NOMO-1 (cell line): ENCODE results near the gene GOLGA6L2.
"Not testable (repeated sequence)": the region's sequence is repeated elsewhere in the genome, so short reads cannot be mapped to it uniquely, and the experiment has no call there.

Experiments used
- DNase-seq, 2 experiments: peaks; one replicate each; lab custom pipeline; 2025; ENCODE audit not compliant: unreplicated experiment in 2 of 2; lab: John Stamatoyannopoulos, UW

Gene GOLGA6L2

DNA sequence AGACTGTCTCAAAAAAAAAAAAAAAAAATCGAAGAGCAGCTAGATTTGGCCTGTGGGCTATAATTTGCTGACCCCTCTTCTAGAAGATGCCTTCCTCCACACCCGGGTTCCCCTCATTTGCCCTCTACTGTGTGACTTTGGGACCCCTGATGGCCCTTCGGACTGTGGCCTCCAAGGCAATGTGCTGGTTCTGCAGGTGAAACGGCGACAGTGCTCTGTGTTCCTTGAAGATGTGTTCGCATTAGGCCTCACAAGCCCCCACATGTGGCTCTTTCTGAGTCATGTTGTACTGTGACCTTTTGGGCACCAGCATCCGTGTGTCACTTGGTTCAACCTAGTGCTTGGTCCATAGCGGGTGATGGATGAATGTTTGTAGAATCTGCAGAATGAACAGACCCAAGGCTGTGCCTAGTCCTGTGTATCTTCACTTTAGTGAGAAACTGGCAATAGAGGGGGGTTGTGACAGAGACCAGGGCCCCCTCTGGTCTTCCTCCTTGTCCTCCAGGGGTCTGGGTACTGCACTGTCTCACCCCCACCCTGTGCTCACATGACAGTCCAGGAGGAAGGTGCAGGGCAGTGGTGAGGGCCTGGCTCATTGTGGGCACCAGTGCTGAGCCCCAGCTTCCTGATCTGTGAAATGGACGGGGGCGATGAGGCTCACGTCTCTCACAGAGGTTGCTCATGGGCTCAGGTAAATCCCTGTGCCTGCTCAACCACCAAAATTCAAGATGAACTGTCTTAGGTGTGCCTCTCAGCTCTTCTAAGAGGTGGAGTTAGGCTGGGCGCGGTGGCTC lies 22.7 kb downstream of the GOLGA6L2 start:
- DNase-seq = no peak

DNA sequence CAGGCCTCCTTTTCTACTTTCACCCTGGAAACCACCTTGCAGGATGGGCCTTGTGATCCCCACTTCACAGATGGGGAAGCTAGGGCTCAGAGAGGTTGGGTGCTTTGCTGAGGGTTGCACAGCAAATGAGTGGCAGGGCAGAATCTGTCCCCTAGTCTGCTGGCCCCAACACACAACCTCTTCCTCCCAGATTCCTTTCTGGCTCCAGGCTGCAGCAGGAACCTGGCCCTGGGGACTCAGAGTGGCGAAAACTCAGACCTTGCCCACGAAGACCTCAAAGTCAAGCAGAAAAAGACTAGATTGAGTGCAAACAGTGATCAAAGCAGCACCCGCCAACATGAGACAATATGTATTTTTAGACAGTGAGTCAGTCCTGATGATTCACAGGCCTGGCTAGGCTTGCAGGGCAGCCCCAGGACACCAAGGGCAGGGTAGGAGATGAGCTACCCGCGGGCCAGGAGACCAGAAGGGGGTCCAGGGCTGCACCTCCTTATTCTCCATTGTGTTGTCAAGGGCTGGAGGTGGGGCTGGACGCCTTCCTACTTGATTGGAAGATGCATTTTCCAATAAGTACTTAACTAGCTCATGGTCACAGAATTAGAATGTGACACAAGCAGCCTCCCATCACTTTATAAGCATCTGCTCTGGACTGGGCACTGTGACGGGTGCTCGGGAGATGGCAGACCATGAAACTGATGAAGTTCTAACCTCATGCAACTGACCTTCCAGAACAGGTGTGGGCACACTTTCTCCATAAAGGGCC lies 23.9 kb downstream of the GOLGA6L2 start:
- DNase-seq = no peak

DNA sequence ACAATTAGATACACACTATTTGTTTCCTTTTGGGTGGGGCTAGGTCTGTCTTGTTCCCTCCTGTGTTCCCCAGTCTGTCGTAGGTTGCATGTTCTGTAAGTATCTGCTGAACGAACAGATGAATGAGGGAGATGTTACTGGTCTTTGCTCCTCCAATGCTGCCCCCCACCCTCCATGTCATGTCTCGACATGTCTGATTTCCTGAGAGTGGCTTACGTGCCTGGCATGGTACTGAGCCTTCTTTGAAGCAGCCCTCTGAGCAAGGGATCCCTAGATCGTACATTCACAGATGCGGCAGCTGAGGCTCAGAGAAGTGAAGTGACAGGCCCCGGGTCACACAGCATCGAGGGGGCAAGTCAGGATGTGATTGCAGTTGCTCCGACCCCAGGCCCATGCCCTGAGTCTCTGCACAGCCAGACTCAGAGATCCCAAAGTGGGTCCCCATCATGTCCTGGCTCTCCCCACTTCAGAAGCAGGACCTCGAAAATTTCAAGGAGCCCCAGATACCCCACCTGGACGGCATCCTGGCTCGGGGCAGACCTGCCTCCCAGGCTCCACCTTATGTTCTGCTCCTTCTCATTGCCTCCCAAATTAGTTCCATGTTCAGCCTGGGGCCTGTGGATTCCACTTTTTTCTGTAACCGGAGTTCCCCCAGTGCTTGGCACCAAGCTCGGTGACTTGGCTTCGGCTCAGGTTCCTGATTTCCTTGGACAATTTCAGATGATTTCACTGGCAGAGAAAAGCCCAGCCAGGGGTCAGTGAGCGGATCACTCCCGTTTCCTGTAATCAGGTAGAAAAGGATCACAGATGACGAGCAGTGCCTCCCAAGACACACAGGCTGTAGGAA lies 24.7 kb downstream of the GOLGA6L2 start:
- DNase-seq = no peak

DNA sequence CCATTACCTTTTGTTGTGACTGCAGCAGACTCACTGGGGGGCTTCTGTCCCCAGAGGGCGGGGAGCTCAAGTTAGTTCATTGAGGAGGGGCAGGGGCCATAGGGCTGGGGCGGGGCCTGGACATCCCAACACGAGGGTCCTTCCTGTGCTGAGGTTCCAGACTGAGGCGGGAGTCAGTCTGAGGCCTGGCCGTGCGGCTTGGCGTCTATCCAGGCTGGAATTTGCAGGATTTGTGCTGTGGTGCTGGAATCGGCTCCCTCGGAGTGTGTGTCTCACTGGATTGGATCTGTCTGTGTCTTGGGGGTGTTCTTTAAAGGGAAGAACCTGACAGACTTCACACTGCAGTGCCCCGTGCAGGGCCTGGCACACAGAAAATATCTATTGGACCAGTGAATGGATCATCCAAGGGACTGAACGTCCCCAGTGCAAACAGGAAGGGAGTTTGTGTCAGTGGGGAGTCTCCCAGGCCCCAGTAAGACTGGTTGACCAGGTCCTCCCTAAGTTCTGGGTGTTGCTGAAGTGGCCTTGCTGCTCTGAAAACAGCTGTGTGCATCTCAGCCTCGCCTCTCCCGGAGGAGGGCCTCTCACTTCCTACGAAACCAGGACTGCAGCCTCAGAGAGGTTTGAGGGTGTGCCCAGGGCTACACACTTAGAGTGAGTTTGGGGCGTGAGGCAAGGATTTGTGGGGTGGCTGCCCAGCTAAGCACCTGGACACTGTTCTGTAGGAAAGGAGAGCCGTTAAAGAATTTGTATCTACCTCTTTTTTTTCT lies 26.1 kb downstream of the GOLGA6L2 start:
- peak in 1 of 2 experiments; percentile 4 for DNase-seq

DNA sequence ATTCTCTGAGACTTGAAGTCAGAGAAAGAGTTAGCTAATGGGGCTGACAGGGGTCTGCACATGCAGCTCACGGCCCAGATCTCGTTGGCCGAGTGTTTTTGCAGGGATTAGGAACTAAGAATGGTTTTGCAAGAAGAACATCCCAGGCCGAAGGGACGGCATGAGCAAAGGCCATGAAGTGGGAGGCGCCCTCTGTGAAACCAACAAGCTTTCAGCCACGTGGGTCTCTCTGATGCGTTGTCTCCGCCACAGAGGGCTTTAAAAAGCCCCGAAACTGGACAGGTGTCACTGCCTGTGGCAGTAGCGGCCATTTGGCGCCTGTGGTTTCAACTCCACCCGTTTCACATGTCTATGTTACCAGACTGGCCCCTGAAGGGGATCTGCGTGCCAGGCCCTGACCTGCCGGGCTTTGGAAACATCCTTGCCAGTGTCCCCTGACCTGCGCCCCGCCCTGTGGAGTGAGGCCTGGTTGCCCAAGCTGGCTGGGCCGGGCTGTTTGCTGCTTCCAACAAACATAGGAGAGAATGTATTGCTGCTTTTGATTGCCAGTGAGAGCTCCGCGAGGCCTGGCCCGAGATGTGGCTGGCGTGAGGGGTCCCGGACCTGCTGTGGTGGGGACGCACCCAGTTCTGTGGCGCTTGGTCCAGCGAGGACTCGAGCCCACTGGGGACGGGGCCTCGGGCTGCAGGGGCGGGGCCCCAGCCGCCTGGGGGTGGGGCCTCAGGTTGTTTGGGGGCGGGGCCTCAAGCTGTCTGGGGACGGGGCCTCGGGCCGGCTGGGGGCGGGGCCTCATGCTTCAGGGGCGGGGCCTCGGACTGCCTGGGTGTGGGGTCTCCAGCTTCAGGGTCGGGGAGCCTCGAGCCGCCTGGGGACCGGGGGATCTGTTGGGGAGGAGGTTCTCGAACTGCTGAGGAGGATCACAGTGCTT lies 30.4 kb downstream of the GOLGA6L2 start:
- no peak for DNase-seq

DNA sequence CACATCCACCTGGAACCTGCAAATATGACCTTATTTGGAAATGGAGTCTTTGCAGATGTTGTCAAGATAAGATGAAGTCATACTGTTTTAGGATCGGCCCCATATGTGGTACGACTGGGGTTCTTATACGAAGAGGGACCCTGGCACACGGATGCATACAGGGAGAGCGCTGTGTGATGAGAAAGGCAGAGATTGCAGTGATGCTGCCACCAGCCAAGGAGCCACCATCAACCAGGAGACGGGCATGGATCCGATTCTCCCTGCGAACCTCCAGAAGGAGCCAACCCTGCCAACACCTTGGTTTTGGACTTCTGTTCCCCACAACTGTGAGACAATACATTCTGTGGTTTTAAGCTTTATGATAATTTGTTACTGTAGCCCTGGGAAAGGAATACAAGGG lies 31.2 kb downstream of the GOLGA6L2 start:
- not testable (repeated sequence) for DNase-seq

DNA sequence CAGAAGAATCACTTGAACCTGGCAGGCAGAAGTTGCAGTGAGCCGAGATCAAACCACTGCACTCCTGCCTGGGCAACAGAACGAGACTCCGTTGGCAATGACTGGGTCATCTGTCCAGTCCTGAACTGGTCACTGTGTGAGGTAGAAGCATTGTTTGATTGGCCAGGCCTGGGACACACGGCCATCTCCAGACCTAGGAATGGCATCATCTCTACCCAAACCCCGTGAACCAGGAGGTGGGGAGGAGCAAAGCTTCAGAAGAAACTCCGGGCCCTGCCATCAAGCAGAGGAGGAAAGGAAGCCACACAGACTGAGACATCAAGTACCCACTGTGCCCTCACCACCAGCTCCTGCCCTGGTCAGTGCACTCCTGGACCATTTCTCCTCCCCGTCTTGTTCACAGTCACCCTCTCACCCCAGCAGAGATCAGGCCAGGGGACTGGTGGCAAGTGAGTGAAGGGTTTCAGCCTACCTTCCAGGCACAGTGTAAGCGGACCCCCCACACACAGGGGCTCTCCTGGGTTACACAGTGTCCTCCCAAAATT lies 31.6 kb downstream of the GOLGA6L2 start:
- no peak for DNase-seq

DNA sequence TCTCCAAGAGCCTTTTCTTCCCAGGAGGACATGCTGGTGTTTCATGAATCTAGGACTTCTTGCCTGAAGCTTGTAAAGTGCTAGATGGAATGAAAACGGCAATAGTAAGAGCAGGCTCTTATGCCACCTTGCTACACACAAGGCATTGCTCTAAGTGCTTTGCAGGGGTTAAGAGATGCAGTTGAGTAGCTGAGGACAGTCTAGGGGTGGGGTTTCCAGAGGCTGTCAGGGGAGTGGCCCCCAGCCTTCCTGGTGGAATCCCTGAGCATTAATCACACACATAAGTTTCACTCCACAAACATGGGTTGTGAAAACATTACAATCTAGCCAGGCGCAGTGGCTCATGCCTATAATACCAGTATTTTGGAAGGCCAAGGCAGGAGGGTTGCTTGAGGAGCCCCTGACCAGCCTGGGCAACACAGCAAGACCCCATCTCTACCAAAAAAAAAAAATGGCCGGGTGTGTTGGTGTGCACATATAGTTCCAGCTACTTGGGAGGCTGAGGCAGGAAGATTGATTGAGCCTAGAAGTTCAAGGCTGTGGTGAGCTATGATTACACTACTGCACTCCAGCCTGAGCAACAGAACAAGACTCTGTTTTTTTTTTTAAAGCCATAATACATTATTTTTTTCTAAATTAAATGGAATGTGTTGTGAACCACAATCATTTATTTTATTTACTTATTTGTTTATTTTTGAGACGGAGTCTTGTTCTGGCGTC lies 34.0 kb downstream of the GOLGA6L2 start:
- not testable (repeated sequence) for DNase-seq

DNA sequence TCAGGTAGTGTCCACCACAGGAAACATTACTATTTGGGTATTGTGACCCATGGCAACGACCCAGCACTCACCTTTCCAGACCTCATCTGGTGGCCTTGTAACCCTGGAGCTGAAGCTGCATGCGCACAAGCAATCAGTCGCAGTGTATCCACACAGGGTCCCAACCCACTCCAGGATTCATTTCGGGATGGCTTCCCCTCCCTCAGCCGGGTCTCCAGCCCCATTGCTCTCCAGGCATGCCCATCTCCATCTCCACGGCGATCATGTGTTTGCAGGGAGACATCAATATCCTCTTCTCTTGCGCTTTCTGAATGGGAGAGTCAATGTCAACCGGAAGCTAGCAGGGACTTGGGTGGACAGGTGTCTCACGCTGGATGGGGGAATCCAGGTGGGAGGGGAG lies 35.2 kb downstream of the GOLGA6L2 start:
- no peak for DNase-seq

DNA sequence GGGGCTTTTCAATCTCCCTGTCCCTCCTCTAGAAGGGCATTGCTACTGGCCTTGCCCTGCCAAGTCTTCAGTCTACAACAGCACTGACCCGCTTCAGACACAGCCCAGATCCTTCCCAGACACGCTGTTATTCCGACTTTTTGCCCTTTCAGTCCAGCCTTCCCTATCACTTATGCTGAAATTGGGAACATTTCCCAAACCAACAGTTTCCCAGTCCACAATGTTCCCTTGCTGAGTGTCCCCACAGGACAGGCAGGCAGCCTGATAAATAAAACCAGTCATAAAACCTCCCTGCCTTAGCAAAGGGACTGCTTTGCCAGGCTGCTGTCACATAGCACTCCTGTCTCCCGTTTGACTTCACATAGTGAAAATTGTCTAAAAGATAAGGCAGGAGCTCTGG lies 43.5 kb downstream of the GOLGA6L2 start:
- no peak for DNase-seq

DNA sequence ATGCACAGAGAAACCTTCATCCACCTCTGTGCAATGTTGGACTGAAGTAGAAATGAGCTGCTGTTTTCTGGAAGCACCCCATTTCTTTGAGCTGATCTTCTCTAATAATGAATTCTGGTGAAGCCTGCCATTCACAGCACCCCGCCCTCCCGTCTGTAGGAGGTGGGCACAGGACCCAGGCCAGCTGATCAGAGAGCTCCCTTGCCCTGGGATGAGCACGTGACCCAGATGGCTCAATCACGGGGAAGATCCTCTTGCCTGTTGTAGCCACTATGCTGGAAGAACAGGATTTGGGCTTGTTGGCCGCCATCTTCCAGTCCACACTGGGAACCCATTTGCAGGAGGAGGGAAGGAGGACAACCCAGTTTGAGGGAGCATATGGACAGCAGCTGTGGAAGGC lies 44.5 kb downstream of the GOLGA6L2 start:
- no peak for DNase-seq

DNA sequence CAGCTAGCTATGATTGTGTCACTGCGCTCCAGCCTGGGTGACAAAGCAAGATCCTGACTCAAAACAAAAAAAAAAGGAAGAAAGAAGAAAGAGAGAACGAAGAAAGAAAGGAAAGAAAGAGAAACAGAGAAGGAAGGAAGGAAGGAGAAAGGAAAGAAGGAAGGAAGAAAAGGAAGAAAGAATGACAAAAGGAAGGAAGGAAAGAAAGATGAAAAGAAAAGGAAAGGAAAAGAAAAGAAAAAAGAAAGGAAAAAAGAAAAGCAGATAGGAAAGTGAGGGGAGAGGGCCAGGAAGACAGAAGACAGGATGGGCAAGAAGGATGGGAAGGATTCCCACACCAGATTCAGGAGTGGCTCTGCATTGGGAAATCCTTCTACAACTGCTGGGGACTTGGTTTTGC lies 44.9 kb downstream of the GOLGA6L2 start:
- DNase-seq = no peak

DNA sequence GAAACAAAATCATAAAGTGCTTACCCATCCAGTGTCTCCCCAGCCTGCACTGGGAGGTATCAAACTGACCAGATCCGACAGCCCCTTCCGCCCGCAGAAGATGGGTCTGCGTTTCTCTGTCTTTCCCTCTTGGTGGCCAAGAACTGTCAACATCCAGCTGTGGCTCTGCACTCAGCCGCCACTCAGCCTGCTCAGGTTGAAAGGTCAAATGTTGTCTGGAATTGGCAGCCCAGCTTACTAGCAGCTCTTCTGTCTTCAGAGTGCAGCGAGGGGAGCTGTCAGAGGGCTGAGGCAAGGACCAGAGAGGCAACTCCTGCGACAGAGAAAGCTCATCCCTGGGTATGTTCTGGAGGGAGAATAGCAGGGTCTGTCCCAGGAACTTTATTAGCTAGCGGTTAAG lies 45.4 kb downstream of the GOLGA6L2 start:
- DNase-seq = no peak

DNA sequence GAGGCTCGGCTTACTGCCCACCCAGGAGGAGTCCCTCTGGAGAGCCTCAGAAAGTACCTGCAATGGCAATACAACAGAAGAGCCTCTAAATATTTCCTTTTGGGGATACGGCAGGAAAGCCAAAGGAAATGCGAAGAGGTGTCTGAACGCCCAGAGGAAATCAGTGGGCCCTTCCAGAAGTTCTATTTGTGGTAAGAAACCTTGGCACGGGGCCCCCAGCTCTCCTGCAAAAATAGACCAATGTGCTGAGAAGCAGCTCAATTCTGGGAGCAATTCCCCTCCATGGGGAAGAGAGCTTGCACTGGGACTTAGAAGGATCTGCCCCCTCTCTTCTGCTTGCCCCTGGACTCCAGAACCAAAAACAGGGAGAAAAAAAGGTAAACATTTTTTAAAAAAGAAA lies 47.8 kb downstream of the GOLGA6L2 start:
- not testable (repeated sequence) for DNase-seq

DNA sequence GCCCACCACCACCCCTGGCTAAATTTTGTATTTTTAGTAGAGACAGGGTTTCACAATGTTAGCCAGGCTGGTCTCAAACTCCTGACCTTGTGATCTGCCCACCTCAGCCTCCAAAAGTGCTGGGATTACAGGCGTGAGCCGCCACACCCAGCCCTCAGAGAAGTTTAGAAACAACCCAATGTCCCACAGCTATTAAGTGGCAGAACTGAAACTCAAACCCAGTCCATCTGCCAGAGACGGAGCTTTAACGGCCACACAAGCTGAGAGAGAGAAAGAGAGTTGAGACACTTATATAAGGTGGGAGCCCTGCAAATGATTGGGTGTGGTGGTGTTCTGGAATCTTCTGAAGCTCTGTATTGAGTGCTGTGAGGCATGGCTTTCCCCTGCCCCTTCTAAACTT lies 48.7 kb downstream of the GOLGA6L2 start:
- not testable (repeated sequence) for DNase-seq

DNA sequence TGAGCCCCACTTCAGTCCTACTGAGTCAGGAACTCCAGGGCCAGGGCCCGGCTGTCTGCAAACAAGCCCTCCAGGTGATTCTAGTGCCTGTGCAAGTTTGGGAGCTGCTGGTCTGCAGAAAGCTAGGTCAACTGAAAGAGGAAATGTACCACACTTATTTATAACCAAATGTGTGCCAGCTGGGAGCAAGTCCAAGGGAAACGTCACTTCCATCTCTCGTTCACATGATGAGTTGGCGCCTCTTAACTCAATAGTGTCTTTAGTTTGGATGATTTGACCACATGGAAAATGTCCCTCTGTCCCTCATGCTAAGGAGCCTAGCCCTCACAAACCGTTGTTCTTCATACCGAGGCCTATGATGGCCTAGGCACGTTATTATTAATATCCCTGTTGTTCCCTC lies 49.3 kb downstream of the GOLGA6L2 start:
- DNase-seq = no peak

DNA sequence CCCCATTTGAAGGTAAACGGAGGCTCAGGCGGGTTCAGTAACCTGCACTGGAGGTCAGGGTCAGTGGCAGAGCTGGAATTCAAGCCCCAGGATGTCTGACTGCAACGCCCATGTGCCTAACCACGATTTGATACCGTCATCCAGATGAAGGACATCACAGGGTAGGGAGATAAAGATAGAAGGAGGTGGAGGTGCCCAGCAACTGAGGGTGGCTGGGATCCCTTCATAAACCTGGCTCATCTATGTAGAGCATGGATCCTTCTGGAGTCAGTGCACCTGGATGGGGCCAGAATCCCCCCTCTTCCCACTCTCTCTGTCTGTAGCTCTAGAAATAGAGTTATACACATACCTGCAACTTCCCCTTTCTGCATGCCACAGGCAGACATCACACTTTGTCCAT lies 51.2 kb downstream of the GOLGA6L2 start:
- no peak for DNase-seq

DNA sequence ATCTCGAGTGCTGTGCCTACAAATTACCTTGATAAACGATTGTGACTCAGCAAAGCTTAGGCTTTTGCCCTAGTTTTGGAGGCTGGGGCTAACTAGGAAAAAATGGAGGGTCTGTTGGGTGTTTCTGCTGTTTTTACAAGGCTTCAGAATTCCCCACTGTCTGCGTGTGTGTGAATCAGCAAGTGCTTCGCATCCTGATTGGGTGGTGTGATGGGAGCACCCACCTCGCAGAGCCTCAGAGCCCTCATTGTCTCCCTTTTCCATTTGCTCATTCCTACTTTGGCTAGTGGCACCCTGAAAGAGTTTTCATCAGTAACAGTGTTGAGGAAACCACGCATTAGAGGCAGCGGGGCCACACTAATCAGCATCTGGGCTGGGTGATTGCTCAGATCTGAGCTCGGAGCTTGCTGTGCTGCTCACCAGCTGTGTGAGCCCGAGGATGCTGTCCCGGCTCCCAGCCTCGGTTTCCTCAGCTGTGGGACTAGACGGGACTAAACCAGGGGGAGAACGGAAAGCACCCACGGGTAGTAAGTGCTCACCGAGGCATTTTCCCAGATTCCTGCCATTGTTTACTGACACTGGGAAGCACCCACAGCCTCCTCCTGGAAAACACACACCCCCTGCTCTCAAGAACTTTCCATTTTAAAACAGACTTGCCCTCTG lies 51.9 kb downstream of the GOLGA6L2 start:
- no peak for DNase-seq
